ENCODE results near the gene CNOT8.
A peak's percentile ranks its signal among the peaks of the same experiment; 100 is the strongest.

The CNOT8 gene

GRCh38 chr5:154858297-154858971, at the start of gene CNOT8:
CNOT8 (plus strand) TSS chr5:154858627; CDS start chr5:154863279, 4,652 bp downstream.
- no peaks in the 10 kb centered on the region for H3K9me3 ChIP-seq
- peak within 1 kb of the TSS; percentile 98 for H3K27ac ChIP-seq
- no peak for TF ChIP-seq CTCF (IDR thresholded peaks at IDR 0.05)
- peaks cover 0 to 45% (median 23%) of the 10 kb centered on the region in 4 donors for H3K4me1 ChIP-seq
- H3K4me3 ChIP-seq: peak within 1 kb of the TSS; percentile 85 to 92
- H3K27me3 ChIP-seq: no peaks in the 10 kb centered on the region
- intact Hi-C loops (cut with DNase I; ENCODE audit: low total_unique reads): loop anchor here (5.0 kb wide), 1 partner anchor 79 kb away; the partner anchor contains the start of gene GEMIN5
- peak; percentile 99 for DNase-seq
- peaks cover 0 to 4% (median 3%) of the 10 kb centered on the region in 3 donors for H3K36me3 ChIP-seq

DNA sequence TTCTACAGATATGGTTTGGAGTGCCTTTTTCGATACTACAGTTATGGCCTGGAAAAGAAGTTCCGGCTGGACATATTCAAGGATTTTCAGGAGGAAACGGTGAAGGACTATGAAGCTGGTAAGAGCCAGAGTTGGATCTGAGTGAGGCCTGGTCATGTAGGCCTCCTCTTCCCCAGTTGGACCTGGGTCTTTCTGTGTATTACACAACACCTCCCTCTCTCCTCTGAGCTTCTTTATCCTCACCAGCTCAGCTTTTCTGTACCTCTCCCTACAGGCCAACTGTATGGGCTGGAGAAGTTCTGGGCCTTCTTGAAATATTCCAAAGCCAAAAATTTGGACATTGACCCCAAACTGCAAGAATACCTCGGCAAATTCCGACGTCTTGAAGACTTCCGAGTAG, 47.2 kb upstream of the CNOT8 start:
- no peak for TF ChIP-seq CTCF (IDR thresholded peaks at IDR 0.05)
- DNase-seq: no peak
- Histone ChIP-seq H3K27me3 (no peaks in the 10 kb centered on the region), H3K27ac (no peak overlapping the region), H3K4me3 (no peak overlapping the region), H3K4me1 (peaks cover 0 to 3% (median 0%) of the 10 kb centered on the region in 4 donors), H3K9me3 (no peaks in the 10 kb centered on the region), H3K36me3 (peaks cover 75 to 98% (median 83%) of the 10 kb centered on the region in 3 donors)
- intact Hi-C loops (cut with DNase I; ENCODE audit: low total_unique reads): loop anchor here (10.0 kb wide), 1 partner anchor 126 kb away; no protein-coding TSS in a partner anchor

DNA sequence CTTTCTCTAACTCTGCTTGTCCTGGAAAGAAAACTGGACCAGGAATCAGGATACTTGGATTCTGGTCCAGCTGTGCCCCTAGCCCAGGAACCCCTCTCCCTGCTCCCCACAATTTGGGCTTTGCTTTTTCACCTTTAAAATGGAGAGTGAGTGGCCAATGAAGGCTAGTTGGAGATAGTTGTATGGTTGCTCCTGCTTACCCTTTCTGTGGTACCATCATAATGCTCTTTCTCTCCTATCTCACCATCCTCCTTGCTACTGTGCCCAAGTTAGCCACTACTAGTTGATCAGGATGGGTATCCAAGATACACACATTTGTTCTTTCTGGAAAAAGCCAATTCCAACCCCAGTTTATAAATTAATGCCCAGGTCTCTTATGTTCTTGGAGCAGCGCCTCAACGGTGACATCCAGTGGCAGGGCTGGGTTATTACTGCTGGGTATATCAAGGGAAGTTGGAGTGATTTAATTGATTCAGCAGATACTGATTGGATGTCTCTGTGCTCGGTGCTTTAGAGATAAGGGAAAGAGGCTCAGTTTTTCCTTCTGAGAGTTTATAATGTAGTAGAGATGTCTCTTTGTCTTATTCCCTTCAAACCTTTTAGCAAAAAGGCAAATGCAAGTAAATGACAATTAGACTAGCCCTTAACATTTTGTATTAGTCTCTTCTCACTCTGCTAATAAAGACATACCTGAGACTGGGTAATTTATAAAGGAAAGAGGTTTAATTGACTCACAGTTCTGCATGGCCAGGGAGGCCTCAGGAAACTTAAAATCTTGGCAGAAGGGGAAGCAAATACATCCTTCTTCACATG, 46.6 kb upstream of the CNOT8 start:
- no peak overlapping the region for H3K27ac ChIP-seq
- peaks cover 0 to 3% (median 0%) of the 10 kb centered on the region in 4 donors for H3K4me1 ChIP-seq
- intact Hi-C loops (cut with DNase I; ENCODE audit: low total_unique reads): loop anchor here (2.0 to 10.0 kb wide), 2 partner anchors 127 to 163 kb away; no protein-coding TSS in a partner anchor
- H3K4me3 ChIP-seq: no peak overlapping the region
- H3K27me3 ChIP-seq: no peaks in the 10 kb centered on the region
- TF ChIP-seq CTCF (IDR thresholded peaks at IDR 0.05): peak; percentile 78 to 90
- no peaks in the 10 kb centered on the region for H3K9me3 ChIP-seq
- DNase-seq: peak; percentile 62 to 78
- peaks cover 70 to 98% (median 83%) of the 10 kb centered on the region in 3 donors for H3K36me3 ChIP-seq

DNA sequence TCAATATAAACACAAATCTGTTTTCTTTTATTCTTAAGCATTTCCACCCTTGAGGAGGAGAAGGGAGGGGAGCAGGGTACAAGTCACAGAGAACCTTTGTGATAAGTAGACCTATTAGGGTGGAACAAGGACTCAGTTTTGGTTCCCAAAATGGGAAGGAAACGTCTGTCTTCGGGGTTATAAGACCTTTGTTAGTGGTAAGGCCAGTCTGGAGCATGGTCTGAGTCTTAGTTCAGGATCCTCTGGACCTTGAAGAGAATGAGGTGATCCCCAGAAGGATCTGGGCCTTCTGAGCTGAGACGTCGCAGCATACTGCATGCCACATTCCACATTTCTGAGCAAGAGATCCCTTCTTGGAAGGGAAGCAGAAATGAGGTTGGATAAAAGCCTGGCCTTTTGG, 45.3 kb upstream of the CNOT8 start:
- Histone ChIP-seq H3K27ac (no peak overlapping the region), H3K4me3 (no peak overlapping the region), H3K4me1 (peaks cover 0 to 3% (median 0%) of the 10 kb centered on the region in 4 donors), H3K9me3 (no peaks in the 10 kb centered on the region), H3K36me3 (peaks cover 67 to 100% (median 83%) of the 10 kb centered on the region in 3 donors), H3K27me3 (no peaks in the 10 kb centered on the region)
- intact Hi-C loops (cut with DNase I; ENCODE audit: low total_unique reads): loop anchor here (2.0 to 10.0 kb wide), 2 partner anchors 128 to 164 kb away; no protein-coding TSS in a partner anchor
- TF ChIP-seq CTCF (IDR thresholded peaks at IDR 0.05): no peak
- DNase-seq: no peak

GRCh38 chr5:154813736-154814135, 44.7 kb upstream of the CNOT8 start:
- Histone ChIP-seq H3K27ac (no peak overlapping the region), H3K27me3 (no peaks in the 10 kb centered on the region), H3K36me3 (peaks cover 61 to 100% (median 77%) of the 10 kb centered on the region in 3 donors), H3K4me3 (no peak overlapping the region), H3K9me3 (no peaks in the 10 kb centered on the region), H3K4me1 (peaks cover 0 to 3% (median 0%) of the 10 kb centered on the region in 4 donors)
- intact Hi-C loops (cut with DNase I; ENCODE audit: low total_unique reads): loop anchor here (2.0 to 10.0 kb wide), 2 partner anchors 129 to 165 kb away; no protein-coding TSS in a partner anchor
- no peak for DNase-seq
- no peak for TF ChIP-seq CTCF (IDR thresholded peaks at IDR 0.05)

Measured in tibial artery (tissue), 4 donors.